DMS 273 (cell line): Measurements from ENCODE around the gene IFT52.

Source experiments
- DNase-seq: peaks from one replicate; lab custom pipeline; 2025; ENCODE audit not compliant: unreplicated experiment; lab: John Stamatoyannopoulos, UW

IFT52 gene

DNA sequence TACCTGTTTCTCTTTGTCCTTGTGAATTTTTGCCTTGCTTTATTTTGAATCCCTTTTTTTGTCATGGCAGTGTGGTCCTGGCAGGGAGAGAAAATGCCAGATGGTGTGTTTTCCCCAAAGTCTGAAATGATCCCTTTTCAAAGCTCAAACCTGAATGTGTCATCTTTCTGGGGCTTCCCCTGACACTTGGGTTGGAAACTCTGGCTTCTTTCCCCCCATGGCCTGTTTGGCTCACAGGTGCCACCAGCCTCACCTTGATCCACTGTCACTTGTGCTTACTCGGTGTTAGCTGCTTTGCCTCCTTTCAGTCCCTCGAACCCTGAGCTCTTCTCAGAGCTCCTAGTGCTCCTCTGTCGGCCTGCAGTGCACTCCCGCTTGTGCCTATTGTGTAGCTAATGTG lies 98.4 kb downstream of the IFT52 start:
- DNase-seq, result no peak

DNA sequence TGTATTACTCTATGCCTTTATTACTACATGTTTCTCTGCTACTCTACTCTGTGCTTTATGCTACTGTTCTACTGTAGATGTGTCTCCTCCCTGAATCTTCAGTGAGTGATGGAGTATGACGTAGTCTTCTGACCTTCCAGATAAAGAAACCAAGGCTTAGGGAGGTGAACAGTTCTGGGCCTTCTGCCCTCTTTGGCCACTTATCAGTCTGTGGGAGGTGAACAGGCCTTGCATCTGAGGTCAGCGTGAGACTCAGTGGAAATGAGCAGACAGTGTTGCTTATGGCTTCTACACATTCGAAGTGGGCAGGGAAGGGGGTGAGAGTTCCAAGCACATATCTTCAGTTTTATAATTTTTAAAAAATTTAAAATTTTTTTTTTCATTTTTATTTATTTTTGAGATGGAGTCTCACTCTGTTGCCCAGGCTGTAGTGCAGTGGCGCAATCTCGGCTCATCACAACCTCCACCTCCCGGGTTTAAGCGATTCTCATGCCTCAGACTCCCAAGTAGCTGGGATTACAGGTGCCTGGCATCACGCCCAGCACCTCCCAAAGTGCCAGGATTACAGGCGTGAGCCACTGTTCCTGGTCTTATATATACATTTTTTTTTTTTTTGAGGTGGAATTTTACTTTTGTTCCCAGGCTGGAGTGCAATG lies 100.3 kb downstream of the IFT52 start:
- DNase-seq, result no peak

DNA sequence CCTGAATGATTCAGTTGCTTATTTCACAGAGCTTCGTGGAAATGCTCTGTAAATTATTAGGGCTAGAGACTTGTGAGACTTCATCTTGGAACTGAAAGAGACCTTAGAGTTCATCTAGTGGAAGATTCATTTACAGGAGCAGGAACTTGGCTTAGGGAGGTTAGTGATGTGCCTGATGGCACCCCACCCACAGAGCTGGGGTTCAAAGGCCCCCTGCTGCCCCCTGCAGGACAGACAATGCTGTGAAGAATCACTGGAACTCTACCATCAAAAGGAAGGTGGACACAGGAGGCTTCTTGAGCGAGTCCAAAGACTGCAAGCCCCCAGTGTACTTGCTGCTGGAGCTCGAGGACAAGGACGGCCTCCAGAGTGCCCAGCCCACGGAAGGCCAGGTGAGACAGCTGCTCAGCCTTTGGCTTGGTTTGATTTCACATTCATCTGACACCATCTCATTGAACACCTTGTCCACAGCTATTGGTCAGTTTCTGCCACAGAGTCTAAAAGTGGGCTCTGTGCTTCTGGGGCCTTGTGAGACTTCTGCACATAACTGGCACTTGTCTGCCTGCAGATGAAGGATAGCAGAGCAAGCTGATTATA lies 101.3 kb downstream of the IFT52 start:
- peak; percentile 81 for DNase-seq

DNA sequence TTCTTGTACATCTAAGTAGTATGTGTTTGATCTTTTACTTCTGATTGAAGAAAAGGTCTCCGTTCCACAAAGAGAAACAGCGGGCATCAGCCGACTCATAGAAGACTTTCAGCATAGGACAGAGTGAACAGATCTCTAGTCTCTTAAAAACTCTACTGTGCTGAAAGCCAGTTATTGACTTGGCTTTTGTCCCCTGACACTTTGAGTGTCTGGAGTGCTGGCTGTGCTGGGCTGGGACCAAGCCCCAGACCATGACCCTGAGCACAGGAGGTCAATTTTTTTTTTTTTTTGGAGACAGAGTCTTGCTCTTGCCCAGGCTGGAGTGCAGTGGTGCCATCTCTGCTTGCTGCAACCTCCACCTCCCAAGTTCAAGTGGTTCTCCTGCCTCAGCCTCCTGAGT lies 104.0 kb downstream of the IFT52 start:
- DNase-seq, result no peak

DNA sequence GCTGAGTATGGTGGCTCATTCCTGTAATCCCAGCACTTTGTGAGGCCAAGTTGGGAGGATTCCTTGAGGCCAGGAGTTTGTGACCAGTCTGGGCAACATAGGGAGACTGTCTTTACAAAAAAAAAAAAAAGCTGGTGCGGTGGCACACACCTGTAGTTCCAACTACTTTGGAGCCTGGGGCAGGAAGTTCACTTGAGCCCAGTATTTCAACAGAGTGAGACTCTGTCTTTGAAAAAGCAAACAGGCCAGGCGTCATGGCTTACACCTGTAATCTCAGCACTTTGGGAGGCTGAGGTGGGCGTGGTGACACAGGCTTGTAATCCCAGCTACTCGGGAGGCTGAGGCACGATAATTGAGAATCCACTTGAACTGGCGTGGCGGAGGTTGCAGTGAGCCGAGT lies 104.8 kb downstream of the IFT52 start:
- DNase-seq, result no peak
